OCI-LY1 (cell line): ENCODE data around the gene KLHL1.

ENCODE experiments used
- CTCF ChIP-seq: fragments of 200-600 bp; sonication (generic), shearing (Covaris generic); IDR thresholded peaks from 2 replicates; pipeline ENCODE4 v1.5.1; 2017; ENCODE audit warnings: mild to moderate bottlenecking, antibody characterized with exemption, low read length, moderate library complexity, mixed read lengths
- EZH2 ChIP-seq: fragments of 200-600 bp; sonication (generic), shearing (Covaris generic); IDR thresholded peaks from 2 replicates; pipeline ENCODE4 v1.8.0; 2017; ENCODE audit warnings: borderline replicate concordance, mixed run types, mild to moderate bottlenecking, antibody characterized with exemption, low read length, moderate library complexity, mixed read lengths

GRCh38 chr13:70027551-70027950 is 80.7 kb downstream of the KLHL1 start:
- no peak for TF ChIP-seq CTCF
- TF ChIP-seq EZH2 = no peak
